Activated CD4-positive, alpha-beta T cell treated with anti-CD3 and anti-CD28 coated beads, Interleukin-2, amount 10 ng/mL, durations not matched to agents 24 days and 14 days (primary cell): ENCODE data around the gene EEF2KMT. TPM values are rescaled to one million over a fixed set of nuclear protein-coding genes. Genes with fewer than 3 reads are reported as not detected.
"Not testable (repeated sequence)": the region's sequence is repeated elsewhere in the genome, so short reads cannot be mapped to it uniquely, and the experiment has no call there.

Experiments
- DNase-seq: peaks from one replicate; pipeline ENCODE4 v3.0.0; 2022
- H3K27ac Mint-ChIP-seq: one replicate; pipeline ENCODE4 v1.8.0; 2022; ENCODE audit warnings: mild to moderate bottlenecking, mixed read lengths
- H3K27me3 Mint-ChIP-seq: one replicate; pipeline ENCODE4 v1.8.0; 2022; ENCODE audit warnings: mixed read lengths
- H3K36me3 Mint-ChIP-seq: one replicate; pipeline ENCODE4 v1.8.0; 2022; ENCODE audit warnings: low read depth, mild to moderate bottlenecking, mixed read lengths
- H3K4me1 Mint-ChIP-seq: one replicate; pipeline ENCODE4 v1.8.0; 2021; ENCODE audit warnings: mixed read lengths
- H3K4me3 Mint-ChIP-seq: one replicate; pipeline ENCODE4 v1.8.0; 2022; ENCODE audit warnings: mild to moderate bottlenecking, moderate library complexity, mixed read lengths
- H3K9me3 Mint-ChIP-seq: one replicate; pipeline ENCODE4 v1.8.0; 2021; ENCODE audit warnings: mixed read lengths
- intact Hi-C: fragments of 100-400 bp; cut with micrococcal nuclease; formaldehyde crosslinking; loops from one replicate; pipeline ENCODE4 v1.15.1; 2023
- total RNA-seq: library from RNA; stranded (reverse); gene quantifications from 2 replicates; pipeline ENCODE4 v1.2.3, GENCODE V29; 2022

EEF2KMT gene
- total RNA-seq, 1 donor from 2014 or later, result 31.6 TPM

GRCh38 chr16:5054876-5055865 lies 42.4 kb downstream of the EEF2KMT start:
- DNase-seq, result no peak
- H3K9me3 Mint-ChIP-seq, result no peaks in the 10 kb centered on the region
- H3K27me3 Mint-ChIP-seq, result no peaks in the 10 kb centered on the region
- no peak overlapping the region for H3K27ac Mint-ChIP-seq
- intact Hi-C loops, result no loop called here
- peaks cover 2% of the 10 kb centered on the region for H3K4me1 Mint-ChIP-seq
- H3K36me3 Mint-ChIP-seq, result no peaks in the 10 kb centered on the region
- H3K4me3 Mint-ChIP-seq, result no peak overlapping the region

- Mint-ChIP-seq H3K27ac (no peak overlapping the region), H3K9me3 (no peaks in the 10 kb centered on the region)
- no peak for DNase-seq
Observed at GRCh38 chr16:5046914-5047313, 50.7 kb downstream of the EEF2KMT start.

GRCh38 chr16:5045499-5046115 lies 52.0 kb downstream of the EEF2KMT start:
- Mint-ChIP-seq H3K9me3 (no peaks in the 10 kb centered on the region), H3K27me3 (peaks cover 6% of the 10 kb centered on the region), H3K27ac (no peak overlapping the region), H3K4me3 (no peak overlapping the region), H3K4me1 (peaks cover 2% of the 10 kb centered on the region), H3K36me3 (no peaks in the 10 kb centered on the region)
- DNase-seq, result no peak
- intact Hi-C loops, result no loop called here

More at GRCh38 chr16:5046914-5047313, 50.7 kb downstream of the EEF2KMT start:
- Mint-ChIP-seq H3K4me3 (no peak overlapping the region), H3K4me1 (peaks cover 2% of the 10 kb centered on the region), H3K36me3 (no peaks in the 10 kb centered on the region), H3K27me3 (peaks cover 6% of the 10 kb centered on the region)
- intact Hi-C loops, result no loop called here

DNA sequence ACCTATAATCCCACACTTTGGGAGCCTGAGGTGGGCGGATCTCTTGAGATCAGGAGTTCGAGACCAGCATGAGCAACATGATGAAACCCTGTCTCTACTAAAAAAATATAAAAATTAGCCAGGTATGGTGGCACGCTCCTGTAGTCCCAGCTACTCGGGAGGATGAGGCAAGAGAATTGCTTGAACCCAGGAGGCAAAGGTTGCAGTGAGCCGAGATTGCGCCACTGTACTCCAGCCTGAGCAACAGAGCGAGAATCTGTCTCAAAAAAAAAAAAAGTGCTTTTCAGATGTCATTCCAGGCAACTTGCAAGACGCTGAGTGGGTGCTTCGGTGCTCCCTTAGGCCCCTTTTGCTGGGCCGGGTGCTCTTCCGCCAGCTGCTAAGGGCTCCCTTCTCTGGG lies 53.0 kb downstream of the EEF2KMT start:
- H3K4me1 Mint-ChIP-seq, H3K4me3 Mint-ChIP-seq, H3K9me3 Mint-ChIP-seq, DNase-seq, H3K27ac Mint-ChIP-seq, intact Hi-C loops, H3K27me3 Mint-ChIP-seq, H3K36me3 Mint-ChIP-seq: not testable (repeated sequence)

DNA sequence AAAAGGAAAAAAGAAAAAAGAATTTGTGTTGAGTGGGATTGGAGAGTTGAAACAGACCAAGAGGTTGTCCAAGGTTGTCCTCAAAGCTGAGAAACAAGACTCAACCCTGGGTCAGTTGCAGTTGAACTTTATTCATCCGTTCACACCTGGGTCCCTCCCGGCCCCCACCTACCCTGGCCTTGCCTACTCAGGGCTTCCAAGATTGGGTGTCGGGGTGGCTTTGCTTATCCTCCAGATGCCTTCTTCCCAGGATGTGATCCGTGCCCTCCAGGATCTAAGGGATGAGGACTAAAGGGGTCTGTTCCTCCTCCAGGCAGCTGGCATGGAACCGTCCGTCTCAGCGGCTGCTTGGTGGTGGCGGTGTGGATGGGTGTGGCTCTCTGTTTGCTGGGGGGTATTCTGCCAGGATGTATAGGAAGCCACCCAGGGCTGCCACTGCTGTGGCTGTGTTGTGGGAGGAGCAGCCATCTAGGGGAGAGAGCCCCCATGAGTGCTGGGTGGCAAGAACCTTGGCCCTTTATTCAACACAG lies 53.5 kb downstream of the EEF2KMT start:
- intact Hi-C loops, result no loop called here
- Mint-ChIP-seq H3K4me1 (peaks cover 2% of the 10 kb centered on the region), H3K9me3 (no peaks in the 10 kb centered on the region), H3K36me3 (no peaks in the 10 kb centered on the region), H3K27me3 (peaks cover 6% of the 10 kb centered on the region), H3K27ac (no peak overlapping the region), H3K4me3 (no peak overlapping the region)
- DNase-seq, result no peak

GRCh38 chr16:5042574-5043171 lies 54.9 kb downstream of the EEF2KMT start:
- Mint-ChIP-seq H3K9me3 (no peaks in the 10 kb centered on the region), H3K4me1 (no peaks in the 10 kb centered on the region), H3K27me3 (no peaks in the 10 kb centered on the region), H3K36me3 (no peaks in the 10 kb centered on the region), H3K4me3 (no peak overlapping the region), H3K27ac (no peak overlapping the region)
- intact Hi-C loops, result no loop called here
- DNase-seq, result no peak

DNA sequence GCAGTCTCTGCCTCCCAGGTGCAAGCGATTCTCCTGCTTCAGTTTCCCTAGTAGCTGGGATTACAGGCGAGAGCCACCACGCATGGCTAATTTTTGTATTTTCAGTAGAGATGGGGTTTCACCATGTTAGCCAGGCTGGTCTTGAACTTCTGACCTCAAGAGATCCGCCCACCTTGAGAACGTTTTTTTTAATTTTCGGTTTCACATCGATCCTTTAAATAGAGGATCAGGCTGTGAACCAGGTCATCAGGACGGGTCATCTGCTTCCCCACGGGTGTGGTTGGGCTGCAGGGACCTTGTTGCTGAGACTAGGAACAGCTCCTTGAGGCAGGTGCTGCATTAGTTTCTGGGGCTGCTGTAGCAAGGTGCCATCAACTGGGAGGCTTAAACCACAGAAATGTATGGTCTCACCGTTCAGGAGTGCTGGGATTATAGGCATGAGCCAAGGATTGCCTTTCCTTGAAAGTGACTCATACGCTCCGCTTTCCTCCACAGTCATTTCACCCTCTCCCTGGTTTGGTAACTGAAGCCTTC lies 55.9 kb downstream of the EEF2KMT start:
- Mint-ChIP-seq H3K27me3 (no peaks in the 10 kb centered on the region), H3K36me3 (no peaks in the 10 kb centered on the region), H3K9me3 (no peaks in the 10 kb centered on the region), H3K4me1 (no peaks in the 10 kb centered on the region), H3K4me3 (no peak overlapping the region), H3K27ac (no peak overlapping the region)
- DNase-seq, result no peak
- intact Hi-C loops, result no loop called here

- Mint-ChIP-seq H3K27ac (no peak overlapping the region), H3K4me1 (no peaks in the 10 kb centered on the region), H3K27me3 (no peaks in the 10 kb centered on the region), H3K36me3 (no peaks in the 10 kb centered on the region), H3K4me3 (no peak overlapping the region), H3K9me3 (no peaks in the 10 kb centered on the region)
- intact Hi-C loops, result no loop called here
- DNase-seq, result no peak
Observed at GRCh38 chr16:5040451-5040850, 57.1 kb downstream of the EEF2KMT start.

DNA sequence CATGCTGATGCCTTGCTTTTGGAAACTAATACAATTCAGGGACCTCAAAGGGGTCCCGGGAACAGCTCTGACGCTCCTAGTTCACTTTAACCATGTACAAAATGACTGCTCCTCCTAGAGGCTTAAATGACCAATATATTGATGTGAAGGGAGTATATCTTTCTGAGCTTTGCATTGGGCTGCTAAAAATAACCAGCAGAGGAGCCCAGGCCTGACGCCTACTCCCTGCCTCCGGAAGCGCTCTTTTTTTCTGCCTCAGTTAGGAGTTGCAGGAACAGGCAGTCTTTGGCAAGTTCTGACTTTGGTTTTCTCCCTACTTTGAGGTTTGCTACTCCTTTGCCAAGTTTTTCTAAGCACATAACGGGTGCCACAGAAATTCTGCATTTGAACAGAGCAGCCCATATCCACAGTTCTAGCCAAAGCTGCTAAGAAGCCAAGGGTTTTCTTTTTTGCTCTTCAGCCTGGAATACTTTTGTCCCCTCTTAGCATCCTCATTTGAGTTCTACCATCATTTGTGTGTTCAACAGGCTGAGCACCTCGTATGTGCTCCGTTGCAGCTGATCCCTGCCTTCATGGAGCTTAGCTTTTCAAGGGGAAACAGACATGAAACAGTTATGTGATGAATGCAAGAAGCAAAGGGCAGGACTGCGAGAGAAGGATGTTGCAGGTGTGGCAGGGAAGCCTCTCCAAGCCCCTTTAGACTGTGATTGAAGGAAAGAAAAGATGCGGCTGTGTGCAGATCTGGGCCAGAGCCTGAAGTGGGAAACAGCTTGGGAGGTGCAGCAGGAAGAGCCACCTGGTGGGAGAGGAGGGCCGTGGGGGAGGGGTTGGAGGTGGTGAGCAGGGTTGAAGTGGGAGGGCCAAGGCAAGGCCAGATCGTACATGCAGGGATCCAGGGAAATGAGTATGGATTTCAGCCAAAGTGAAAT lies 61.1 kb downstream of the EEF2KMT start:
- Mint-ChIP-seq H3K27me3 (no peaks in the 10 kb centered on the region), H3K36me3 (no peaks in the 10 kb centered on the region), H3K27ac (no peak overlapping the region), H3K9me3 (no peaks in the 10 kb centered on the region), H3K4me3 (no peak overlapping the region), H3K4me1 (peaks cover 10% of the 10 kb centered on the region)
- intact Hi-C loops, result no loop called here
- no peak for DNase-seq

DNA sequence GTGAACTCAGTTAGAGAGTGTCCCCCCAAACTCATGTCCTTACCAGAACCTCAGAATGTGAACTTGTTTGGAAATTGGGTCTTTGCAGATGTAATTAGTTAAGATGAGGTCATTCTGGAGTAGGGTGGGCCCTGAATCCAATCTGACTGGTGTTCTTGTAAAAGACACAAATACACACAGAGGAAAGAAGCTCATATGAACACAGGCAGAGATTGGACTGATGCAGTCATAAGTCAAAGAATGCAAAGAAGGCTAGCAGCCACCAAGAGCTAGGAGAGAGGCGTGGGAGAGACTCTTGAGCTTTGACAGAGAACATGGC lies 61.7 kb downstream of the EEF2KMT start:
- no peaks in the 10 kb centered on the region for H3K36me3 Mint-ChIP-seq
- no peak overlapping the region for H3K4me3 Mint-ChIP-seq
- DNase-seq, result no peak
- intact Hi-C loops, result no loop called here
- no peaks in the 10 kb centered on the region for H3K9me3 Mint-ChIP-seq
- H3K27me3 Mint-ChIP-seq, result no peaks in the 10 kb centered on the region
- H3K4me1 Mint-ChIP-seq, result peaks cover 10% of the 10 kb centered on the region
- no peak overlapping the region for H3K27ac Mint-ChIP-seq

Other genes with a start within 250 kb of the EEF2KMT start
- gene PPL, start 160.6 kb downstream of the EEF2KMT start, total RNA-seq, result not detected in 2 replicates
- not detected in 2 replicates for gene SEC14L5, start 139.5 kb downstream of the EEF2KMT start, total RNA-seq
- 10.6 and 11.4 TPM in 2 replicates for gene NAGPA, start 63.9 kb downstream of the EEF2KMT start, total RNA-seq
- gene C16orf89, start 31.8 kb downstream of the EEF2KMT start, total RNA-seq, result not detected in 2 replicates
- 36.1 and 37.1 TPM in 2 replicates for gene ALG1, start 26.0 kb downstream of the EEF2KMT start, total RNA-seq